ENCODE data around the gene DMTF1. TPM values are rescaled to one million over a fixed set of nuclear protein-coding genes. Genes with fewer than 3 reads are reported as not detected.

DMTF1 gene
- total RNA-seq, 3 donors from 2014 or later: 85.9 to 185 (median 118) TPM

GRCh38 chr7:87218796-87219544 lies 66.7 kb downstream of the DMTF1 start:
- intact Hi-C loops (cut with DNase I; ENCODE audit: low total_unique reads): loop anchor here (2.0 kb wide), 1 partner anchor 68 kb away; no protein-coding TSS in a partner anchor
- peak overlapping the region; percentile 89 to 94 for H3K27ac ChIP-seq
- H3K4me3 ChIP-seq: peak overlapping the region; percentile 87 to 97 (median 95)
- no peaks in the 10 kb centered on the region for H3K9me3 ChIP-seq
- DNase-seq (ENCODE audit: low spot score in 2 of 2): peak in 1 of 2 donors; percentile 33
- no peak for TF ChIP-seq POLR2A (IDR thresholded peaks at IDR 0.05)
- peaks cover 3 to 7% of the 10 kb centered on the region in 2 donors for H3K4me1 ChIP-seq
- no peaks in the 10 kb centered on the region for H3K36me3 ChIP-seq
- H3K27me3 ChIP-seq: no peaks in the 10 kb centered on the region

DNA sequence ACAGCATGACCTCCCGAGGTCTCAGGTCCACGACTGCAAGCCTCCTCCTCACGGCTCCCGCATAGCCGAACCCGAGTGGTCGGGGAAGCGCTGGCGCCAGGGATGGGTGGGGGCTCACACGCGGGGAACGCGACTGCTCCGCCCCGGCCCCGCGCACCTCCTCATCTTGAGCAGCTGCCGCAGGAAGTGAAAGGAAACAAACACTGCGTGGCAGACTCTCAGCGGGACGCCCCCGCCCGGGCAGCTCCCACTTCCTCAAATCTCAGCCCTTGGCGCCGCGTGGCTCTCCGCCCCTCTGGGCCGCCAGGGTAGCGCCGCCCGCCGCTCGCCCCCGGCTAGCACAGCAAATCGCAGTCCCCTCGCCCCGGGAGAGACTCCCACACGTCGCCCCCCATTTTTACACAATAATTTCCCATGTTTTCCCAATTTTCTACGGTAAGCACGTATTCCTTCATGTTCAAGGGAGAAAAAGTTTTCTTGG lies 67.3 kb downstream of the DMTF1 start, which contains the start of gene TMEM243:
Gene TMEM243, minus strand, starts transcription at position 188 of the 481 bp plus-strand sequence. CDS start 229 bp downstream, outside the sequence.
- peak; percentile 62 to 77 for DNase-seq (ENCODE audit: low spot score in 2 of 2)
- Histone ChIP-seq H3K4me1 (peaks cover 3 to 7% of the 10 kb centered on the region in 2 donors), H3K27ac (peak within 1 kb of the TSS; percentile 89 to 94), H3K9me3 (no peaks in the 10 kb centered on the region), H3K27me3 (no peaks in the 10 kb centered on the region), H3K4me3 (peak within 1 kb of the TSS; percentile 87 to 97 (median 95)), H3K36me3 (no peaks in the 10 kb centered on the region)
- TF ChIP-seq POLR2AphosphoS5 (IDR thresholded peaks at IDR 0.05): peak; percentile 32 to 57 (median 32)
- TF ChIP-seq, protein P1, sequence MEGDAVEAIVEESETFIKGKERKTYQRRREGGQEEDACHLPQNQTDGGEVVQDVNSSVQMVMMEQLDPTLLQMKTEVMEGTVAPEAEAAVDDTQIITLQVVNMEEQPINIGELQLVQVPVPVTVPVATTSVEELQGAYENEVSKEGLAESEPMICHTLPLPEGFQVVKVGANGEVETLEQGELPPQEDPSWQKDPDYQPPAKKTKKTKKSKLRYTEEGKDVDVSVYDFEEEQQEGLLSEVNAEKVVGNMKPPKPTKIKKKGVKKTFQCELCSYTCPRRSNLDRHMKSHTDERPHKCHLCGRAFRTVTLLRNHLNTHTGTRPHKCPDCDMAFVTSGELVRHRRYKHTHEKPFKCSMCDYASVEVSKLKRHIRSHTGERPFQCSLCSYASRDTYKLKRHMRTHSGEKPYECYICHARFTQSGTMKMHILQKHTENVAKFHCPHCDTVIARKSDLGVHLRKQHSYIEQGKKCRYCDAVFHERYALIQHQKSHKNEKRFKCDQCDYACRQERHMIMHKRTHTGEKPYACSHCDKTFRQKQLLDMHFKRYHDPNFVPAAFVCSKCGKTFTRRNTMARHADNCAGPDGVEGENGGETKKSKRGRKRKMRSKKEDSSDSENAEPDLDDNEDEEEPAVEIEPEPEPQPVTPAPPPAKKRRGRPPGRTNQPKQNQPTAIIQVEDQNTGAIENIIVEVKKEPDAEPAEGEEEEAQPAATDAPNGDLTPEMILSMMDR (IDR thresholded peaks at IDR 0.05): no peak
- peak; percentile 58 for TF ChIP-seq POLR2A (IDR thresholded peaks at IDR 0.05)
- intact Hi-C loops (cut with DNase I; ENCODE audit: low total_unique reads): loop anchor here (2.0 kb wide), 1 partner anchor 69 kb away; no protein-coding TSS in a partner anchor

DNA sequence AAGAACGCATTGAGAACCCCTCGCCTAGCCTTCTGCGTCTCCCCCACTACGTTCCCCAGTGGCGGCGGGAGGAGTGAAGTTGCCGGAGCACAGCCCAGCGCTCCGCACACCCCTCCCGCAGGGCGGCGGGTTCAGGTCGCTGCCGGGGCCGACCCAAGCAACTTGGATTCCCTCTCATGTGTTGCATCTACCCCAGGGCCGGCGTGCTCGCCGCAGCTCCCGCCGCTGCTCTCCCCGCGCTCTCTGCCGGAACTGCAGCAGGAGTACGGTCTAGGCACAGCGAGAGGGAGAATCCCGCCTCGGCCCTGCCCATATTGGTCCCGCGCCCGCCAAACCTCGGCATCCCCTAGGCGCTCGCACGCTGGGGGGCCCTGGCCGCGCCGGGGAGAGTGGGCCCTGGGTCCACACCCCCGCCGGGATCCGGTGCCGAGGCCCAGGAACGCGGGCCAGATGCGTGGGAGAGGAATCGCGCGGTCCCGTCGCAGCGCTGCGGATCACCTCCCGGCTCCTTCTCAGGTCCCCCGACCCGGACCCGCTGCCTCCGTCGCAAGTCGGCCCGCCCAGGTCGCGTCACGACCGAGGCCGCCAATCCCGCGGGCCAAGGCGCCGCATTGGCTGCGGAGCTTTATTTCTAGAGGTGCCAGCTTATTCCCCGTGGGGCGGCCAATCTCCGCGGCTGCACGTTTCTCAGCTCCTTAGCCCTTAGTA lies 67.9 kb downstream of the DMTF1 start:
- peak overlapping the region; percentile 89 to 94 for H3K27ac ChIP-seq
- peak; percentile 73 to 79 for DNase-seq (ENCODE audit: low spot score in 2 of 2)
- TF ChIP-seq, protein P1 (IDR thresholded peaks at IDR 0.05): peak in 1 of 3 donors; percentile 12
- TF ChIP-seq POLR2A (IDR thresholded peaks at IDR 0.05) (peak; percentile 72), POLR2AphosphoS5 (IDR thresholded peaks at IDR 0.05) (peak; percentile 55 to 71 (median 57))
- peak overlapping the region; percentile 87 to 97 (median 95) for H3K4me3 ChIP-seq
- H3K4me1 ChIP-seq: peaks cover 3 to 7% of the 10 kb centered on the region in 2 donors
- intact Hi-C loops (cut with DNase I; ENCODE audit: low total_unique reads): no loop called here
- H3K27me3 ChIP-seq: no peaks in the 10 kb centered on the region
- no peaks in the 10 kb centered on the region for H3K9me3 ChIP-seq
- H3K36me3 ChIP-seq: no peaks in the 10 kb centered on the region

GRCh38 chr7:87220734-87221215 lies 68.5 kb downstream of the DMTF1 start:
- no peak for DNase-seq (ENCODE audit: low spot score in 2 of 2)
- Histone ChIP-seq H3K4me1 (peaks cover 3 to 7% of the 10 kb centered on the region in 2 donors), H3K27me3 (no peaks in the 10 kb centered on the region), H3K27ac (peak overlapping the region; percentile 89 to 94), H3K9me3 (no peaks in the 10 kb centered on the region), H3K4me3 (peak overlapping the region; percentile 87 to 97 (median 95)), H3K36me3 (no peaks in the 10 kb centered on the region)
- intact Hi-C loops (cut with DNase I; ENCODE audit: low total_unique reads): no loop called here
- TF ChIP-seq, protein P1 (IDR thresholded peaks at IDR 0.05): no peak
- TF ChIP-seq POLR2AphosphoS5 (IDR thresholded peaks at IDR 0.05) (no peak), POLR2A (IDR thresholded peaks at IDR 0.05) (no peak)

- TF ChIP-seq, protein P1 (IDR thresholded peaks at IDR 0.05): no peak
- TF ChIP-seq POLR2AphosphoS5 (IDR thresholded peaks at IDR 0.05): no peak
- TF ChIP-seq POLR2A (IDR thresholded peaks at IDR 0.05): no peak
- H3K9me3 ChIP-seq: no peaks in the 10 kb centered on the region
- H3K4me3 ChIP-seq: no peak overlapping the region
- no peak overlapping the region for H3K27ac ChIP-seq
- no peaks in the 10 kb centered on the region for H3K27me3 ChIP-seq
- DNase-seq (ENCODE audit: low spot score in 2 of 2): no peak
- intact Hi-C loops (cut with DNase I; ENCODE audit: low total_unique reads): no loop called here
- H3K36me3 ChIP-seq: no peaks in the 10 kb centered on the region
- peaks cover 0 to 7% of the 10 kb centered on the region in 2 donors for H3K4me1 ChIP-seq
Observed at GRCh38 chr7:87223666-87224065, 71.4 kb downstream of the DMTF1 start.
